MM.1S (cell line): ENCODE results near the gene TSEN34.

ENCODE experiments used
- EZH2 ChIP-seq: fragments of 300-600 bp; sonication (generic); optimal IDR thresholded peaks from 2 replicates; pipeline ENCODE3; 2017; ENCODE audit warnings: low read depth, mild to moderate bottlenecking, antibody characterized with exemption, low read length, mixed read lengths
- TF ChIP-seq, protein P1 (sequence below): fragments of 300-600 bp; sonication (generic); IDR thresholded peaks from 2 replicates; pipeline ENCODE4 v1.5.1; 2016; ENCODE audit warnings: antibody characterized with exemption, low read length, mixed read lengths

DNA sequence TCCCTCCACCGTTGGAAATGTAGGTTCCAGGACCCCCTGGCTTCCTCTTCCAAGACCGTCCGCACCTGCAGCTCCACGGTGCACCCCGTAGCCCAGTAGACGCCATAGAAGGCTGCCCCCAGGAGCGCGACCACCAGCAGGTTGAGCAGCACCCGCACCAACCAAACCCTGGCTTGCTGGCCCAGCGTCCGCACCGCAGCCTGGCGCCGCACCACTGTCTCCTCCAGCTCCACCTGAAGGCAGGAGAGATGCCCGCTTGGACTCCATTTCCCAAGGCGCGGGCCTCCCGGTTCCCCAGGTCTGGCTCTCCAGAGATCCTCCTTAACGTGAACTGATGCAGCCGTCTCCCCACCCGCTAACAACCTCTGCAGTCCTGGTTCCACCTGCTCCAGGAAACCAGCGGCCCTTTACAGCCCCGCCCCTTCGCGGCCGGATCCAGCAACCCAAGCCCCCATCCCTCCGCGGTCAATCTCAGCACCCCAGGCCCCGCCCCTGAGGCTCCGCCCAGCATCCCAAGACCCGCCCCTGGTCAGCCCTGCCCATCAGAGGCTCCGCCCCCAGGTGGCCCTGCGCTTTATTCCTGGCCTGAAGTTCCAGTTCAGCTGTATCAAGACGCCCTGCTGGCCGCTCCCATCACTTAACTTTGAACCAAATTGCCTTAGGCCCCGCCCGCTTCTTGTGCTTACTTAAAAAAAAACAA is 26.6 kb upstream of the TSEN34 start:
- TF ChIP-seq, protein P1, sequence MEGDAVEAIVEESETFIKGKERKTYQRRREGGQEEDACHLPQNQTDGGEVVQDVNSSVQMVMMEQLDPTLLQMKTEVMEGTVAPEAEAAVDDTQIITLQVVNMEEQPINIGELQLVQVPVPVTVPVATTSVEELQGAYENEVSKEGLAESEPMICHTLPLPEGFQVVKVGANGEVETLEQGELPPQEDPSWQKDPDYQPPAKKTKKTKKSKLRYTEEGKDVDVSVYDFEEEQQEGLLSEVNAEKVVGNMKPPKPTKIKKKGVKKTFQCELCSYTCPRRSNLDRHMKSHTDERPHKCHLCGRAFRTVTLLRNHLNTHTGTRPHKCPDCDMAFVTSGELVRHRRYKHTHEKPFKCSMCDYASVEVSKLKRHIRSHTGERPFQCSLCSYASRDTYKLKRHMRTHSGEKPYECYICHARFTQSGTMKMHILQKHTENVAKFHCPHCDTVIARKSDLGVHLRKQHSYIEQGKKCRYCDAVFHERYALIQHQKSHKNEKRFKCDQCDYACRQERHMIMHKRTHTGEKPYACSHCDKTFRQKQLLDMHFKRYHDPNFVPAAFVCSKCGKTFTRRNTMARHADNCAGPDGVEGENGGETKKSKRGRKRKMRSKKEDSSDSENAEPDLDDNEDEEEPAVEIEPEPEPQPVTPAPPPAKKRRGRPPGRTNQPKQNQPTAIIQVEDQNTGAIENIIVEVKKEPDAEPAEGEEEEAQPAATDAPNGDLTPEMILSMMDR: no peak
- no peak for TF ChIP-seq EZH2
